MCF 10A (cell line): ENCODE data around the gene BABAM1. TPM values are rescaled to one million over a fixed set of nuclear protein-coding genes. Genes with fewer than 3 reads are reported as not detected.
A peak's percentile ranks its signal among the peaks of the same experiment; 100 is the strongest.
"Not testable (repeated sequence)": the region's sequence is repeated elsewhere in the genome, so short reads cannot be mapped to it uniquely, and the experiment has no call there.

Experiments
- BruUV-seq: library from RNA; stranded (reverse); fragments of 400-500 nt; replicated peaks from 2 replicates; lab custom pipeline; 2021; lab: Mats Ljungman, UMichigan
- CTCF ChIA-PET: fragments of 300-600 bp; sonication (Branson Sonifier 250); formaldehyde crosslinking; extraction: SDS; loops from one replicate; lab custom pipeline; 2021; ENCODE audit warnings: antibody characterized with exemption, inconsistent platforms; lab: Yijun Ruan, JAX
- POLR2A ChIA-PET: fragments of 300-600, 350-650 bp; sonication (Branson Sonifier 250); formaldehyde crosslinking; extraction: SDS; loops from one replicate; lab custom pipeline; 2020; ENCODE audit warnings: antibody characterized with exemption, inconsistent platforms; lab: Yijun Ruan, JAX
- DNase-seq: peaks from one replicate; pipeline ENCODE4 v3.0.0-alpha.2; 2018; ENCODE audit not compliant: unreplicated experiment
- H3K27ac Mint-ChIP-seq: one replicate; pipeline ENCODE4 v1.8.0; 2022; ENCODE audit warnings: mild to moderate bottlenecking, low read depth, mixed read lengths; ENCODE audit not compliant: unreplicated experiment
- H3K27me3 Mint-ChIP-seq: one replicate; pipeline ENCODE4 v1.8.0; 2022; ENCODE audit warnings: mixed read lengths; ENCODE audit not compliant: insufficient read depth, unreplicated experiment
- H3K36me3 Mint-ChIP-seq: one replicate; pipeline ENCODE4 v1.8.0; 2022; ENCODE audit warnings: mild to moderate bottlenecking, moderate library complexity, mixed read lengths; ENCODE audit not compliant: insufficient read depth, unreplicated experiment
- H3K4me1 Mint-ChIP-seq: one replicate; pipeline ENCODE4 v1.8.0; 2022; ENCODE audit warnings: mixed read lengths; ENCODE audit not compliant: insufficient read depth, unreplicated experiment
- H3K4me3 Mint-ChIP-seq: one replicate; pipeline ENCODE4 v1.8.0; 2022; ENCODE audit warnings: mild to moderate bottlenecking, moderate library complexity, mixed read lengths; ENCODE audit not compliant: unreplicated experiment
- H3K9me3 Mint-ChIP-seq: one replicate; pipeline ENCODE4 v1.8.0; 2022; ENCODE audit warnings: mixed read lengths; ENCODE audit not compliant: unreplicated experiment
- CTCF ChIP-seq: fragments of 200-600 bp; IDR thresholded peaks from one replicate; pipeline ENCODE4 v1.8.0; 2022; ENCODE audit warnings: antibody characterized with exemption, mild to moderate bottlenecking; ENCODE audit not compliant: unreplicated experiment
- intact Hi-C: fragments of 100-400 bp; cut with micrococcal nuclease; formaldehyde crosslinking; loops from 2 replicates; pipeline ENCODE4 v1.14.1; 2022
- total RNA-seq: library from RNA; stranded (reverse); gene quantifications from 2 replicates; pipeline ENCODE4 v1.2.3, GENCODE V29; 2022

BABAM1 gene
- total RNA-seq, 1 experiment from 2014 or later: 96.1 TPM

GRCh38 chr19:17268754-17269153 is 1.5 kb downstream of the BABAM1 start:
- intact Hi-C loops: no loop called here
- TF ChIP-seq CTCF: no peak
- CTCF ChIA-PET: no interaction called here

GRCh38 chr19:17274892-17275291 is 7.6 kb downstream of the BABAM1 start:
- H3K27ac Mint-ChIP-seq, H3K9me3 Mint-ChIP-seq, H3K4me3 Mint-ChIP-seq, H3K4me1 Mint-ChIP-seq, BruUV-seq, POLR2A ChIA-PET, intact Hi-C loops, H3K27me3 Mint-ChIP-seq, DNase-seq: not testable (repeated sequence)
- CTCF ChIA-PET: interaction anchor here (0.6 kb wide), 1 partner anchor 296 kb away, joined by 3 read pairs; no protein-coding TSS in a partner anchor
- peaks cover 69% of the 10 kb centered on the region for H3K36me3 Mint-ChIP-seq

More at GRCh38 chr19:17268754-17269153, 1.5 kb downstream of the BABAM1 start:
- no peak for DNase-seq
- no TSS peak for BruUV-seq
- Mint-ChIP-seq H3K27ac (no peak overlapping the region), H3K36me3 (peaks cover 50% of the 10 kb centered on the region), H3K4me3 (peak overlapping the region; percentile 84), H3K27me3 (no peaks in the 10 kb centered on the region), H3K9me3 (peaks cover 7% of the 10 kb centered on the region), H3K4me1 (peaks cover 6% of the 10 kb centered on the region)
- POLR2A ChIA-PET: interaction anchor here (0.7 to 2.3 kb wide), 4 partner anchors 20 to 609 kb away, joined by 3 to 21 read pairs (median 5); no protein-coding TSS in a partner anchor

GRCh38 chr19:17275441-17276175 is 8.4 kb downstream of the BABAM1 start:
- intact Hi-C loops: no loop called here
- Mint-ChIP-seq H3K27me3 (no peaks in the 10 kb centered on the region), H3K4me3 (no peak overlapping the region), H3K36me3 (peaks cover 62% of the 10 kb centered on the region), H3K4me1 (no peaks in the 10 kb centered on the region), H3K27ac (no peak overlapping the region), H3K9me3 (no peaks in the 10 kb centered on the region)
- no peak for TF ChIP-seq CTCF
- CTCF ChIA-PET: interaction anchor here (0.5 to 0.6 kb wide), 3 partner anchors 32 to 296 kb away, joined by 3 to 4 read pairs (median 3); no protein-coding TSS in a partner anchor
- BruUV-seq: no TSS peak
- POLR2A ChIA-PET: no interaction called here
- DNase-seq: no peak

- POLR2A ChIA-PET: interaction anchor here (0.8 to 3.3 kb wide), 3 partner anchors 12 to 210 kb away, joined by 3 to 13 read pairs (median 4); partner anchors contain the start of gene BABAM1
- Mint-ChIP-seq H3K36me3 (peaks cover 30% of the 10 kb centered on the region), H3K27me3 (no peaks in the 10 kb centered on the region), H3K9me3 (no peaks in the 10 kb centered on the region), H3K4me3 (no peak overlapping the region), H3K4me1 (no peaks in the 10 kb centered on the region), H3K27ac (no peak overlapping the region)
- CTCF ChIA-PET: interaction anchor here (0.6 to 1.0 kb wide), 2 partner anchors 18 to 23 kb away, joined by 3 to 6 read pairs; no protein-coding TSS in a partner anchor
- BruUV-seq: no TSS peak
- intact Hi-C loops: no loop called here
- TF ChIP-seq CTCF: no peak
- no peak for DNase-seq
These were observed 12.2 kb downstream of the BABAM1 start for GRCh38 chr19:17279436-17279835.
